Tibial nerve (tissue), 4 donors: ENCODE data around the gene CCL22.

ENCODE experiments used
- EP300 ChIP-seq, 2 donors: sonication (generic); formaldehyde crosslinking; IDR thresholded peaks; one replicate each; pipeline ENCODE4 v1.6.1; 2017; ENCODE audit warnings: antibody characterized with exemption in 2 of 2, mild to moderate bottlenecking in 1 of 2
- POLR2A ChIP-seq, 2 donors: fragments of 450-650 bp; IDR thresholded peaks; one replicate each; pipeline ENCODE4 v1.6.1; 2017; ENCODE audit warnings: antibody characterized with exemption in 2 of 2, mild to moderate bottlenecking in 2 of 2, moderate library complexity in 2 of 2
- TF ChIP-seq, protein P1 (sequence below), 5 experiments: fragments of 200-600 bp in 3 of 5; fragments of 450-650 bp in 2 of 5; sonication (generic) in 3 of 5; IDR thresholded peaks; one replicate each; pipeline ENCODE4 v1.5.1; 2016 to 2019; ENCODE audit warnings: antibody characterized with exemption in 5 of 5, mild to moderate bottlenecking in 3 of 5, moderate library complexity in 2 of 5

DNA sequence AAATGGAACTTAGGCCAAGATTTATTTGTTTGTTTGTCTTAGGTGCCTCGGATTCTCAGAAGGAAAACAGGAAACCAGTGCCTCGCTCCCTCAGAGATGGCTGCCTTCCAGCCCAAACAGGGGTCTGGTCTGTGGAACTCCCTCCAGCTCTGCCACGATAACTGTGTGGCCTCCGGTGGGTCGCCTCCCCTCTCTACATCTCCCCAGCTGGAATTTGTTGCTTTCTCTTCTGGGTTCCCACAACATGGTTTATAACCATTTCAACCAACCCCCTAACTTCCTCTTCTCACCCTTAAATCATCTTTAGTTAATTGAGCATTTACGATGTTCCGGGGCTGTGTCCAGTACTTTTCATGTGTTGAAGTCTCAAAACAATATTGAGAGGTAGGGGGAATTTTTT is 43.2 kb upstream of the CCL22 start:
- TF ChIP-seq, protein P1, sequence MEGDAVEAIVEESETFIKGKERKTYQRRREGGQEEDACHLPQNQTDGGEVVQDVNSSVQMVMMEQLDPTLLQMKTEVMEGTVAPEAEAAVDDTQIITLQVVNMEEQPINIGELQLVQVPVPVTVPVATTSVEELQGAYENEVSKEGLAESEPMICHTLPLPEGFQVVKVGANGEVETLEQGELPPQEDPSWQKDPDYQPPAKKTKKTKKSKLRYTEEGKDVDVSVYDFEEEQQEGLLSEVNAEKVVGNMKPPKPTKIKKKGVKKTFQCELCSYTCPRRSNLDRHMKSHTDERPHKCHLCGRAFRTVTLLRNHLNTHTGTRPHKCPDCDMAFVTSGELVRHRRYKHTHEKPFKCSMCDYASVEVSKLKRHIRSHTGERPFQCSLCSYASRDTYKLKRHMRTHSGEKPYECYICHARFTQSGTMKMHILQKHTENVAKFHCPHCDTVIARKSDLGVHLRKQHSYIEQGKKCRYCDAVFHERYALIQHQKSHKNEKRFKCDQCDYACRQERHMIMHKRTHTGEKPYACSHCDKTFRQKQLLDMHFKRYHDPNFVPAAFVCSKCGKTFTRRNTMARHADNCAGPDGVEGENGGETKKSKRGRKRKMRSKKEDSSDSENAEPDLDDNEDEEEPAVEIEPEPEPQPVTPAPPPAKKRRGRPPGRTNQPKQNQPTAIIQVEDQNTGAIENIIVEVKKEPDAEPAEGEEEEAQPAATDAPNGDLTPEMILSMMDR (IDR thresholded peaks at IDR 0.05), result no peak
- no peak for TF ChIP-seq POLR2A (IDR thresholded peaks at IDR 0.05)
- TF ChIP-seq EP300 (IDR thresholded peaks at IDR 0.05), result no peak
